K562 (cell line): ENCODE measurements around the gene PLEKHH3. TPM values are rescaled to one million over a fixed set of nuclear protein-coding genes. Genes with fewer than 3 reads are reported as not detected.

Source experiments
- ATF7 ChIP-seq: fragments of 450-650 bp; IDR thresholded peaks from 2 replicates; pipeline ENCODE4 v1.7.1; 2014; ENCODE audit warnings: mild to moderate bottlenecking, moderate library complexity
- ELF4 ChIP-seq: fragments of 450-650 bp; formaldehyde crosslinking; IDR thresholded peaks from 2 replicates; pipeline ENCODE4 v1.4.0; 2022; ENCODE audit warnings: missing genetic modification characterization
- HCFC1 ChIP-seq: IDR thresholded peaks from 2 replicates; pipeline ENCODE4 v1.6.1; 2012; ENCODE audit warnings: low read depth, low read length, improper control_type of control experiment
- HEY1 ChIP-seq: fragments of 250-450 bp; sonication (Bioruptor Pico); IDR thresholded peaks from 2 replicates; pipeline ENCODE4 v1.5.0; 2020; ENCODE audit warnings: mild to moderate bottlenecking, moderate library complexity, borderline replicate concordance
- HNRNPLL ChIP-seq: fragments of 200-400 bp; formaldehyde crosslinking; IDR thresholded peaks from 2 replicates; pipeline ENCODE4 v1.6.1; 2017; ENCODE audit warnings: low read length, low read depth, mild to moderate bottlenecking; ENCODE audit not compliant: poor library complexity, severe bottlenecking
- MYBL2 ChIP-seq, 2 experiments: fragments of 450-650 bp in 1 of 2; sonication (generic) in 1 of 2; formaldehyde crosslinking in 1 of 2; IDR thresholded peaks; 2 replicates each; pipeline versions ENCODE4 v1.6.1 to v1.8.1; 2017 to 2022; ENCODE audit warnings: borderline replicate concordance in 1 of 2, inconsistent platforms in 1 of 2, low read depth in 1 of 2, mild to moderate bottlenecking in 1 of 2, missing genetic modification reagents in 1 of 2, moderate library complexity in 1 of 2
- POLR3G ChIP-seq: IDR thresholded peaks from 2 replicates; pipeline ENCODE4 v1.6.1; 2011; ENCODE audit not compliant: insufficient read length, insufficient replicate concordance; ENCODE audit errors: extremely low read depth
- RAD21 ChIP-seq, 2 experiments: fragments of 250-450 bp in 1 of 2; fragments of 450-650 bp in 1 of 2; sonication (Bioruptor Pico) in 1 of 2; formaldehyde crosslinking in 1 of 2; IDR thresholded peaks in 1 of 2; conservative IDR thresholded peaks in 1 of 2; 2 replicates each; pipeline versions ENCODE4 v1.4.0 to v1.8.0; 2020 to 2022; ENCODE audit warnings: mild to moderate bottlenecking in 2 of 2, moderate library complexity in 1 of 2
- RHOXF2B ChIP-seq: fragments of 250-450 bp; sonication (Bioruptor Pico); conservative IDR thresholded peaks from 2 replicates; pipeline ENCODE4 v1.5.1; 2021
- TCFL5 ChIP-seq: fragments of 250-450 bp; sonication (Bioruptor Pico); conservative IDR thresholded peaks from 2 replicates; pipeline ENCODE4 v1.6.1; 2021; ENCODE audit warnings: mild to moderate bottlenecking, moderate library complexity, matching md5 sums
- ZNF263 ChIP-seq: sonication (generic); formaldehyde crosslinking; IDR thresholded peaks from 2 replicates; pipeline ENCODE4 v1.8.0; 2022; ENCODE audit warnings: mild to moderate bottlenecking, missing genetic modification reagents, borderline replicate concordance
- ZNF408 ChIP-seq: fragments of 250-450 bp; sonication (Bioruptor Pico); IDR thresholded peaks from 2 replicates; pipeline ENCODE4 v1.4.0; 2020; ENCODE audit warnings: low read depth, mild to moderate bottlenecking, moderate library complexity
- ZNF584 ChIP-seq: fragments of 200-800 bp; sonication (Bioruptor generic); IDR thresholded peaks from 2 replicates; pipeline ENCODE4 v1.6.1; 2016; ENCODE audit warnings: low read depth, mild to moderate bottlenecking, missing genetic modification characterization, missing compliant biosample characterization
- ZNF696 ChIP-seq: fragments of 250-450 bp; sonication (Bioruptor Pico); conservative IDR thresholded peaks from 2 replicates; pipeline ENCODE4 v1.4.0; 2020; ENCODE audit warnings: mild to moderate bottlenecking, moderate library complexity
- ZNF707 ChIP-seq: fragments of 250-450 bp; sonication (Bioruptor Pico); conservative IDR thresholded peaks from 2 replicates; pipeline ENCODE4 v1.8.0; 2022; ENCODE audit warnings: inconsistent platforms, mild to moderate bottlenecking, moderate library complexity
- polyA plus RNA-seq, 8 experiments: library from polyadenylated mRNA; depleted of rRNA in 4 of 8; stranded (reverse) in 5 of 8; unstranded in 3 of 8; fragments of >200 nt; fragmentation: Nextera tagmentation in 2 of 8; fragmentation: Illumina TruSeq in 1 of 8; extraction: Ambion mirVana in 2 of 8; extraction: Trizol in 1 of 8; gene quantifications; 2 replicates each; pipeline versions ENCODE4 v1.2.1 to v1.2.3, GENCODE V29; 2011 to 2014; ENCODE audit warnings: inconsistent platforms in 1 of 8, missing spikeins in 1 of 8
- total RNA-seq, 7 experiments: library from RNA; depleted of rRNA in 6 of 7; stranded (reverse); fragments of >200 nt in 6 of 7; fragmentation: Illumina TruSeq in 2 of 7; extraction: Trizol in 2 of 7; gene quantifications; 2 replicates each; pipeline versions ENCODE4 v1.2.1 to v1.2.3, GENCODE V29; 2011 to 2021; ENCODE audit warnings: low replicate concordance in 1 of 7
- TF ChIP-seq, protein P1 (sequence below): fragments of 200-800 bp; sonication (Bioruptor generic); IDR thresholded peaks from 2 replicates; pipeline ENCODE4 v1.6.1; 2017; ENCODE audit warnings: missing genetic modification characterization, missing compliant biosample characterization
- TF ChIP-seq, protein P2 (sequence below): fragments of 200-800 bp; sonication (Bioruptor generic); IDR thresholded peaks from 2 replicates; pipeline ENCODE4 v1.6.1; 2017; ENCODE audit warnings: missing genetic modification characterization, missing compliant biosample characterization
- TF ChIP-seq, protein P3 (sequence below): sonication (generic); formaldehyde crosslinking; IDR thresholded peaks from 2 replicates; pipeline ENCODE4 v1.8.1; 2023; ENCODE audit warnings: mild to moderate bottlenecking, missing genetic modification reagents
- TF ChIP-seq, protein P4 (sequence below): fragments of 250-450 bp; sonication (Bioruptor Pico); IDR thresholded peaks from 2 replicates; pipeline ENCODE4 v1.4.0; 2020; ENCODE audit warnings: mild to moderate bottlenecking, moderate library complexity

The PLEKHH3 gene
- total and polyA plus RNA-seq, 9 of the 15 experiments (the other 6 are each of a cell fraction or from before 2014, with no cell fraction given), result 0.58 to 34.5 (median 5.0) TPM

DNA sequence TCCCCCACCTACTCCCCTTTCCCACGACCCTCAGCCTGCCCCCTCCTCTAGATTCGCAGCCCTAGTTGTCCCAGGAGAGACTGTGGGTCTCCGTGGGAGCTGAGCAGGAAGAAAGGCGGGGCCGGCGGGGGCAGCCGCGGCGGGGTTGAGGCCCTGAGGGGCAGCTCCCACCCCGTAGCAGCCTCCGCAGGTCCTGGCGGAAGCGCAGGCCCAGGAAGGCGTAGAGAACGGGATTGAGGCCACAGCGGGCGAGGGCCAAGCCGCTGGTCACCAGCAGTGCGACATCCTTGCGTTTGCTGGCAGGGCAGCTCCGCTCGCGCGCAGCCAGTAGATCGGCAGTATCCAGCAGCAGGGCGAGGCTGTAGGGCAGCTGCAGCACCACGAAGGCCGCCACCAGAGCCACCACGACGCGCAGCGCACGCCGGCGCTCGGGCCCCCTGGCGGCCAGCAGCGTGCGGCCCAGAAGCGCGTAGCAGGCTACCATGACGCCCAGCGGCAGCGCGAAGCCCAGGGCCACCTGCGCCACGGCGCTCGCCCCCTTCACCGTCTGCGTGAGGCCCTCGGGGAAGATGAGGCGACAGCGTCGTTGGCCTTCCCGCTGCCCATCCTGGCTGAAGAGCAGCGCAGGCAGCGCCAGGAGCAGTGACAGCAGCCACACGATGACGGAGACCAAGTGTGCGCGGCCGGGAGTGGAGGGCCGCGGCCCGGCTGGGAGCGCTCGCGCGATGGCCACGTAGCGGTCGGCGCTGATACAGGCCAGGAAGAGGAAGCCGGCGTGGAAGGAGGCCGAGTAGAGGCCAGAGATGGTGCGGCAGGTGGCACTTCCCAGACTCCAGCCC, 2.9 kb upstream of the PLEKHH3 start (continued):
- TF ChIP-seq HEY1 (CRISPR knock-in tag) (no peak), ELF4 (CRISPR knock-in tag) (no peak), ZNF408 (CRISPR knock-in tag) (no peak), RAD21 (CRISPR knock-in tag; conservative IDR thresholded peaks at IDR 0.05 in 1 of 2, IDR thresholded peaks at IDR 0.05 in 1 of 2) (peak; percentile 28 to 49; a peak in 3 of 4 replicates), ZNF584 (CRISPR knock-in tag) (no peak), MYBL2 (IDR thresholded peaks at IDR 0.05; ENCODE audit: low read depth) (no peak), MYBL2 (CRISPR knock-in tag; IDR thresholded peaks at IDR 0.05; ENCODE audit: borderline replicate concordance) (no peak), HCFC1 (0 out of 2 replicates have a peak, but pooled peaks have one; percentile 14), RHOXF2B (CRISPR knock-in tag) (no peak), POLR3G (no peak), ATF7 (no peak), HNRNPLL (peak; percentile 36), TCFL5 (CRISPR knock-in tag) (no peak), ZNF263 (CRISPR knock-in tag) (peak; percentile 75), ZNF707 (CRISPR knock-in tag) (no peak), ZNF696 (no peak)
- TF ChIP-seq, protein P1, sequence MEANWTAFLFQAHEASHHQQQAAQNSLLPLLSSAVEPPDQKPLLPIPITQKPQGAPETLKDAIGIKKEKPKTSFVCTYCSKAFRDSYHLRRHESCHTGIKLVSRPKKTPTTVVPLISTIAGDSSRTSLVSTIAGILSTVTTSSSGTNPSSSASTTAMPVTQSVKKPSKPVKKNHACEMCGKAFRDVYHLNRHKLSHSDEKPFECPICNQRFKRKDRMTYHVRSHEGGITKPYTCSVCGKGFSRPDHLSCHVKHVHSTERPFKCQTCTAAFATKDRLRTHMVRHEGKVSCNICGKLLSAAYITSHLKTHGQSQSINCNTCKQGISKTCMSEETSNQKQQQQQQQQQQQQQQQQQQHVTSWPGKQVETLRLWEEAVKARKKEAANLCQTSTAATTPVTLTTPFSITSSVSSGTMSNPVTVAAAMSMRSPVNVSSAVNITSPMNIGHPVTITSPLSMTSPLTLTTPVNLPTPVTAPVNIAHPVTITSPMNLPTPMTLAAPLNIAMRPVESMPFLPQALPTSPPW (CRISPR knock-in tag), result no peak; the same call in none of the 2 replicates
- TF ChIP-seq, protein P2, sequence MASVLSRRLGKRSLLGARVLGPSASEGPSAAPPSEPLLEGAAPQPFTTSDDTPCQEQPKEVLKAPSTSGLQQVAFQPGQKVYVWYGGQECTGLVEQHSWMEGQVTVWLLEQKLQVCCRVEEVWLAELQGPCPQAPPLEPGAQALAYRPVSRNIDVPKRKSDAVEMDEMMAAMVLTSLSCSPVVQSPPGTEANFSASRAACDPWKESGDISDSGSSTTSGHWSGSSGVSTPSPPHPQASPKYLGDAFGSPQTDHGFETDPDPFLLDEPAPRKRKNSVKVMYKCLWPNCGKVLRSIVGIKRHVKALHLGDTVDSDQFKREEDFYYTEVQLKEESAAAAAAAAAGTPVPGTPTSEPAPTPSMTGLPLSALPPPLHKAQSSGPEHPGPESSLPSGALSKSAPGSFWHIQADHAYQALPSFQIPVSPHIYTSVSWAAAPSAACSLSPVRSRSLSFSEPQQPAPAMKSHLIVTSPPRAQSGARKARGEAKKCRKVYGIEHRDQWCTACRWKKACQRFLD (CRISPR knock-in tag), result no peak
- TF ChIP-seq, protein P3, sequence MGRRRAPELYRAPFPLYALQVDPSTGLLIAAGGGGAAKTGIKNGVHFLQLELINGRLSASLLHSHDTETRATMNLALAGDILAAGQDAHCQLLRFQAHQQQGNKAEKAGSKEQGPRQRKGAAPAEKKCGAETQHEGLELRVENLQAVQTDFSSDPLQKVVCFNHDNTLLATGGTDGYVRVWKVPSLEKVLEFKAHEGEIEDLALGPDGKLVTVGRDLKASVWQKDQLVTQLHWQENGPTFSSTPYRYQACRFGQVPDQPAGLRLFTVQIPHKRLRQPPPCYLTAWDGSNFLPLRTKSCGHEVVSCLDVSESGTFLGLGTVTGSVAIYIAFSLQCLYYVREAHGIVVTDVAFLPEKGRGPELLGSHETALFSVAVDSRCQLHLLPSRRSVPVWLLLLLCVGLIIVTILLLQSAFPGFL, result no peak
- TF ChIP-seq, protein P4, sequence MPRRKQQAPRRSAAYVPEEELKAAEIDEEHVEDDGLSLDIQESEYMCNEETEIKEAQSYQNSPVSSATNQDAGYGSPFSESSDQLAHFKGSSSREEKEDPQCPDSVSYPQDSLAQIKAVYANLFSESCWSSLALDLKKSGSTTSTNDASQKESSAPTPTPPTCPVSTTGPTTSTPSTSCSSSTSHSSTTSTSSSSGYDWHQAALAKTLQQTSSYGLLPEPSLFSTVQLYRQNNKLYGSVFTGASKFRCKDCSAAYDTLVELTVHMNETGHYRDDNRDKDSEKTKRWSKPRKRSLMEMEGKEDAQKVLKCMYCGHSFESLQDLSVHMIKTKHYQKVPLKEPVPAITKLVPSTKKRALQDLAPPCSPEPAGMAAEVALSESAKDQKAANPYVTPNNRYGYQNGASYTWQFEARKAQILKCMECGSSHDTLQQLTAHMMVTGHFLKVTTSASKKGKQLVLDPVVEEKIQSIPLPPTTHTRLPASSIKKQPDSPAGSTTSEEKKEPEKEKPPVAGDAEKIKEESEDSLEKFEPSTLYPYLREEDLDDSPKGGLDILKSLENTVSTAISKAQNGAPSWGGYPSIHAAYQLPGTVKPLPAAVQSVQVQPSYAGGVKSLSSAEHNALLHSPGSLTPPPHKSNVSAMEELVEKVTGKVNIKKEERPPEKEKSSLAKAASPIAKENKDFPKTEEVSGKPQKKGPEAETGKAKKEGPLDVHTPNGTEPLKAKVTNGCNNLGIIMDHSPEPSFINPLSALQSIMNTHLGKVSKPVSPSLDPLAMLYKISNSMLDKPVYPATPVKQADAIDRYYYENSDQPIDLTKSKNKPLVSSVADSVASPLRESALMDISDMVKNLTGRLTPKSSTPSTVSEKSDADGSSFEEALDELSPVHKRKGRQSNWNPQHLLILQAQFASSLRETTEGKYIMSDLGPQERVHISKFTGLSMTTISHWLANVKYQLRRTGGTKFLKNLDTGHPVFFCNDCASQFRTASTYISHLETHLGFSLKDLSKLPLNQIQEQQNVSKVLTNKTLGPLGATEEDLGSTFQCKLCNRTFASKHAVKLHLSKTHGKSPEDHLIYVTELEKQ, result no peak
